Measurements from ENCODE around the gene RREB1. TPM values are rescaled to one million over a fixed set of nuclear protein-coding genes. Genes with fewer than 3 reads are reported as not detected.
"Not testable (repeated sequence)": the region's sequence is repeated elsewhere in the genome, so short reads cannot be mapped to it uniquely, and the experiment has no call there.

RREB1 gene
- total RNA-seq, 1 donor from 2014 or later: 1.6 TPM

DNA sequence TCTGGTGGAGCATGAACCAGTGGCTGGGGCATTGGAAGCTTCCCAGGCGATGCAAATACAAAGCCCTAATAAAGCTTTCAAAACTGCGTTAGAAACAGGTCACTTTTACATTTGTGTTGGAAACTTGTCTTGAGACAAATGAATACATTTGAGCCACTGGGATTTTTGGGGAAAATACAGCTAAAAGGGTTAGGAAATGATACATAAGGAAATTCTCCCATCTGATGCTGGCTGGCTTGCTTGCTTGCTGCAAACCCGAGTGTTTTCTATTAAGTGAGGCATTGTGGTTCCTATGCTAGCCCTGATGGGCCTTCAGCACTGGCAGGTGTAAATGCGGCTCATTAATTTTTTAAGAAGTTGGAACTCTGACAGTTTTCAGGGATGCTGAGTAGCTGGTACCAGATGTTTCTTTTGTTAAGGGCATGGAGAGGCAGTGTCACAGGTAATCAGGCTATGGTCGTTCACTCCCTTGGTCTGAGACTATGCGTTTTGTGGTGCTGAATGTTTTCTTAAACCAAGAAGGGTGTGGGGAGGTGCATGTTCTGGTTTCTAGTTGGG is 35.2 kb downstream of the RREB1 start:
- DNase-seq (ENCODE audit: low spot score in 2 of 2): no peak

DNA sequence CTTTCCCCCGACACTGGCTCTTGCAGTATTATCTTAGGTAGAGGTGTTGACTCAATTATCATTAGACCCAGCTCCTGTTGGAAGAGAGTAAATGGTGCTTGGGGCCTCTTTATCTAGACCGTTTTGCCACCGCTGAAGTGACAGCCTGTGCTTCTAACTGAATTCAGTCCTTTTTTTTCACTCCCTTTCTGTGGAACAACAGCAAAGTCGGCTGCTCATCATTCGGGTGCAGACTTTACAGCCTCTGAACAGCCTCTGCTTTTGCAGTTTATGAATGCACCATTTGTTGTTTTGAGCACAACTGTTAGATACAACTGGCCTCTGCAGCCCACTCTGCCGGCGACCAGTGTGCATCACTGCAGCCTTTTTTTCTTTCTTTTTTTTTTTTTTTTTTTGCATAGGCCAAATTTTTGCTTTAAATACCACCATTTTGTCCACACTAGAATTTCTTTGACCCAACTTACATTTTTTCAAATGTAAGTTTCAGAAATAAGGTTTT is 35.8 kb downstream of the RREB1 start:
- FAIRE-seq (no peak), DNase-seq (ENCODE audit: low spot score in 2 of 2) (peak in 1 of 2 donors; percentile 60)

More for the DNA sequence above, 35.2 kb downstream of the RREB1 start:
- no peak for FAIRE-seq

GRCh38 chr6:7144872-7145584 is 37.3 kb downstream of the RREB1 start:
- FAIRE-seq (no peak), DNase-seq (ENCODE audit: low spot score in 2 of 2) (no peak)

DNA sequence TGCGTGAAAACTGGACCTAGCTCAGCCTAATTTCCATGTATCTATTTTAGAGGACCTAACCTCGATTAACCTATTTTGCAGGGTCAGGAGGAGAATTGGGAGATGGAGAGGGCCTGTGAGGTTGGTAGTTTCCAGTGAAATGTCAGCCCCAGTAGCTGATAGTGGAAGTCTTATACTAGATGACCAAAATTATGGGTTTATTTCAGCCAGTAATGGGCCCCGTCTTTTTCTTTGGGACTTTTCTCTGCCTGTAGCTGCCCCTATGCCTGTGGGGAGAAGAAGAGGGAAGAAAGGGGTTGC is 37.8 kb downstream of the RREB1 start:
- FAIRE-seq (no peak), DNase-seq (ENCODE audit: low spot score in 2 of 2) (no peak)

DNA sequence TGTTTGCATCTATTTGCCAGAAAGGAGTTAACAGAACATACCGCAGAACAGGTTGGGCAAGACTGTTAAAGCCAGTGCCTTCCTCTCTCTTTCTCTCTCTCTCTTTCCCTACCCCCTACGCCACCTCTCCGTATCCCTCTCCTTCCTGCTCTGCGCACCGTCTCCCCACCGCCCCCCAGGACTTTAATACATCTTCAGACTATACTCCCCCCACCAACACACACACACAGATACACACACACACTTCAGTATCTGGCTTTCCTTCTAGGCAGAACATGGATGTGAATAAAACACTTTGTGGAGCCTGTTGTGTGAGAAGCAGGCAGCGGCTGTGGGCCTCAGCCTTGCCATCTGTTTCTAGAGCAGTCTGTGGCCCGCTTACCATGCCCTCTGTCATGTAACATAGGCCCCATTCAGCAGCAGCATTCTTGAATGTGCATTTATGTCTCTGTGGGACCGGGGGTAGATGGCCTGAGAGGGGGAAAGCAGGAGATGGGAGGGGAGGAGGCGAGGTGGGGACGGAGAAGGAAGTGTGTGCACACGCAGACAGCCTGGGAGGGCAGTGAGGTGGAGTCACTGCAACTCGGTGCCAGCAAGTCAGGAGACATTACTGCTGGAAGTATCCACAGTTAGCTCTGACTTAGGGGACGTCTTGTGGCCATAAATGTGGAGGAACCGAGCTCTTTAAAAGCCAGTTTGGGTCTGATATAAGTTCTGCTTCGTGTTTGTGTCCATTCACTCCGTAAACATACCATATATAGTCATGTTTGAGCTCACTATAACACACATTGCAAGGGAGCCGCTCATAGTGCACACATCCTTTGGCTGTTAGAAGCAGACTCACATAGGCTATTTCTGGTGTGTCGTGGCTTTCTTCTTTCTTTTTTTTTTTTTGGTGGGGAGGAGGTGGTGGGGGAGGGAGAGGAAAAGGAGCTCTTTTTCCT is 38.4 kb downstream of the RREB1 start:
- DNase-seq (ENCODE audit: low spot score in 2 of 2) (no peak), FAIRE-seq (no peak)

DNA sequence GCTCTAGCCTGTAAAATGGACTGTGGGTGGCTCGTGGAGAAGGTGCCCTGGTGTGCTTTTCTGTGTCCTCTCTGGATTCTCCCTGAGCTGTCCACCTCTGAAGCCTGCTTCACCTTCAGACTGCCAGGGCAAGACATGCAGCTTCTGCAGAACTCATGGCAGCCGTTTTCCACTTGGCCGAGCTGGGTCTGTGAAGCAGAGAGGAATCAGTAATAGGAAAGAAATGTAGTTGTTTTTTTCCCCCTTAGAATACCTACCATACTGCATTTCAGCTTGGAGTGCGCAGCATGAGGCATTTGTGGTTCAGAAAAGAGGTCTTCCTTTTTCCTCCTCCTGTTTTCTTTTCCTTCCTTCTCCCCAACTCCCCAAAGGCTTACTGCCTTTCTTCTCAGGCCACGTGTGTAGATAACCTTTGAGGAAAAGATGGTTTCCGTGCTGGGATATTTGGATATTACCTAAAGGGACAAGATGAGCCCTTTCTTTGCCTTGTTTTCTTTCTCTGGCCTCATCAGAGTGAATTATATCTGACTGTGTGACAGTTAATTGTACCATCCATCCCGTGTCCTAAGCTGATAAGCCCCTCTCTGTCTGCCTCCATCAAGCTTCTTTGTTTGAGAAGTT is 39.4 kb downstream of the RREB1 start:
- FAIRE-seq: no peak
- no peak for DNase-seq (ENCODE audit: low spot score in 2 of 2)

GRCh38 chr6:7148100-7148822 is 40.5 kb downstream of the RREB1 start:
- DNase-seq (ENCODE audit: low spot score in 2 of 2) (no peak), FAIRE-seq (no peak)

DNA sequence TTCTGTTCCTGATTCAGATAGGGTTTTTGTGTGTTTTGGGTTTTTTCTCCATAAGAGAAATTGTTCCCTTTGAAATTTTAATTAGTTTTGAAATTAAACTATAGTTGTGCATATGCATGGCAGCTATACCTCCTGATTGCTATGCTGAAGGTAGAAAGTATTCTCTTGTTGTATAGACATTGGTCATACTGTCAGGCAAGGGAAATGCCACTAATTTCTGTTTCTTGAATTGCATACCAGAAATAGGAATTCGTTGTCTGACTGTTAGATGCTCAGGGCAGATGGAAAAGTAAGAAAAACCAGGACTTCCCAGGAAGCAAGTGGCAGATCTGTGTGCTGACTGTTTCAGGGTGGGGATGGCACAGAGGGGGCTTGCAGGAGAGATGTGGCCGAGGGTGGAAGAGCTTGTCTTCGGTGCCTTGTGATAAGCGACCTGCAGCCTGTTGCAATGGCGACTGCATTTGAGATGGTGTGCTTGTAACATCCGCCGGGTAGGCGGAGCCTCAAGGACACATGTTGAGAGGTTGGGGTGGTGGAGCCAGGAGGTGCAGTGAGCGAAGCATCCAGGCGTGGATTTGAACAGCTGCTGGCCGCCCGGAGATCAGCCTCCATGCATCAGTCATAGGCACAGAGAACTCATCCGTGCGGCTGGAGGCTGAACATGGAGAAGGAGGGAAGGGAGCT is 42.8 kb downstream of the RREB1 start:
- FAIRE-seq (no peak), DNase-seq (ENCODE audit: low spot score in 2 of 2) (no peak)

DNA sequence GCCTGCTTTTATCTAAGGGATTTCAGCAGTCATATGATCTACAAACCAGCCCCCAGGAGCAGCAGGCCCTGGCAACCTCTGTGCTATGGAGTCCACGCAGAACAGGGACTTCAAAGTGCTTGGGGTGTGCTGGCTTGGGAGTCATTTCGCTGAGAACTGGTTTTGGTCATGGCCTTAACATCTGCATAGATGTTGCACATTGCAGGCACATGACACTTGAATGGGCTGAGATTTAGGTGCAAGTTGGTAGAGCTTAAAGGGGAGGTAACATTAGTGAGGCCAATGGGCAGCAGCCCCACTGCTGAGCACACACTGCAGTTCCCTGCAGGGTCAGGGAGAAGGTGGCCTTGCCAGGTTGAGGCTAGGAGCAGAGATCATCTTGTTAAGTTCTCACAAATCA is 43.6 kb downstream of the RREB1 start:
- no peak for FAIRE-seq
- DNase-seq (ENCODE audit: low spot score in 2 of 2): no peak

- DNase-seq (ENCODE audit: low spot score in 2 of 2): no peak
- FAIRE-seq: no peak
These were observed 44.7 kb downstream of the RREB1 start for GRCh38 chr6:7152462-7152861.

DNA sequence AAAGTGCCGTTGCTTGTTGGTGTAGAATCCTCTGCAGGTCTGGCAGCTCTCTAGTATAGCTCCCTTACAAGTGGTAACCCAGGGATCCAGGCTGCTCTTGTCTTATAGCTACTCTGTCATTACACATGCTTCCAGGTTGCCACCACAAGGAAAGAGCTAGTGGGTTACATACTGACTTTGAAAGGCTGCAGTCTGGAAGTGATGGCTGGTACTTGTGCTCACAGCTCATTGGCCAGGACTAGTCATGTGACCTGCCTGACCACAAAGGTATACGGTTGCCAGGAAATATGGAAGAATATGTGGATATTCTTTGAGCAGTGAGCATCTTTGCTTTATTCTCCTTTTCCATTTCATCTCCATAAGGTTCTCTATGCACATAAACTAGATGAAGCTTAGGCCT is 46.0 kb downstream of the RREB1 start:
- no peak for FAIRE-seq
- no peak for DNase-seq (ENCODE audit: low spot score in 2 of 2)

- DNase-seq (ENCODE audit: low spot score in 2 of 2): no peak
- FAIRE-seq: no peak
These were observed 46.8 kb downstream of the RREB1 start for GRCh38 chr6:7154341-7155139.

- FAIRE-seq (no peak), DNase-seq (ENCODE audit: low spot score in 2 of 2) (no peak)
These were observed 48.3 kb downstream of the RREB1 start for GRCh38 chr6:7155871-7156579.

GRCh38 chr6:7156643-7157278 is 49.0 kb downstream of the RREB1 start:
- FAIRE-seq (no peak), DNase-seq (ENCODE audit: low spot score in 2 of 2) (no peak)

DNA sequence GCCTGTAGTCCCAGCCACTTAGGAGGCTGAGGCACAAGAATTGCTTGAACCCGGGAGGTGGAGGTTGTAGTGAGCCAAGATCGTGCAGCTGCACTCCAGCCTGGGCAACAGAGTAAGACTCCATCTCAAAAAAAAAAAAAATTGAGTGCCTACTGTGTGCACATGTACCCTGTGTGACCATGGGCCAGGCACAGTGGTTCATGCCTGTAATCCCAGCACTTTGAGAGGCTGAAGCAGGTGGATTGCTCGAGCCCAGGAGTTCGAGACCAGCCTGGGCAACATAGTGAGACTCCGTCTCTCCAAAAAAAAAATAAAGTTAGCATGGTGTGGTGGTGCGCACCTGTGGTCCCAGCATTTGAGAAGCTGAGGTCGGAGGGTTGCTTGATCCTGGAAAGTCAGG is 49.5 kb downstream of the RREB1 start:
- FAIRE-seq; DNase-seq (ENCODE audit: low spot score in 2 of 2): not testable (repeated sequence)

DNA sequence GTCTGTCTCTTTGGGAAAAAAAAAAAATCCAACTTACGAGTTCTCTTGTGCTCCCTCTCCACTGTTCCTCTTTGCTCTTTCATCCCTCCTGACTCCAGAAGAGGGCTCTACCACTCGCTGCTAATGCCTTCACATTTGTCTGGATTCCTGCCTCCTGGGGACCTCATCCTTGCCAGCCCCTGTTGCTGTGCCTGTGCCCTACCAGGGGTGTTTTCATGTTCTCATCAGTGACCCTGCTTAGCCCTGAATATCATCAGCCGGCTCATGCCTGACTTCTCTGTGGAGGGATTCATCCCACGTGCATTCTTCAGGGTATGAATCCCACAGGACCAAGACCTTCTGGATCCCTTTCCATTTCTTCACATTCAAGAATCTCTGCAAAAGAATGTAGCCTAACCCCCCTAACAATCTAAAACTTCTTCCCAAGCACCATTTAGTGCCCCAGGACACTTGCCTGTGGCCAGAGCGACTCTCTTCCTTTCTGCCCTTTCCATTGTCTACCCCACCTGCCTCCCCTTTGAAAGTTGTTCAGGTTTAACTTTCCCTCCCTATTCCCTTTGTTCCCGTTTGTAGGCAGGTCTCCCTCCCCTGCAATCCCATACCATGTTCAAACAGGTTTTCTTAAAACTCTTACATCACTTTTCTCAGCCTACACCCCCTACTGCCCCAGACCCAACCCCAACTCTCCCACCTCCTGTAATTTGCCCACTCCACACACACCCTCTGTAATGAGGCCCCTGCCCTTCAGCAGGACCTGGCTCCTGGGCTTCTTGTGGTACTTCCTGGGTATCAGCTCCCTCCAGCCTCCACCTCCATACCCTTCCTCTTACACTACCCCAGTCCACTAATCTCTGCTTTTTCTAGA is 50.2 kb downstream of the RREB1 start:
- FAIRE-seq (no peak), DNase-seq (ENCODE audit: low spot score in 2 of 2) (no peak)
